GM21423 (cell line): Measurements from ENCODE around the gene BCAS3.
"Not testable (repeated sequence)": the region's sequence is repeated elsewhere in the genome, so short reads cannot be mapped to it uniquely, and the experiment has no call there.

Source experiments
- ATAC-seq: cut with Tn5 transposase; IDR thresholded peaks from one replicate; pipeline ENCODE4 v1.9.1; 2021; ENCODE audit warnings: mild to moderate bottlenecking, moderate library complexity; ENCODE audit not compliant: unreplicated experiment

BCAS3 gene

GRCh38 chr17:60989379-60989778, 311.7 kb downstream of the BCAS3 start:
- ATAC-seq = no peak

GRCh38 chr17:60989846-60990245, 312.2 kb downstream of the BCAS3 start:
- no peak for ATAC-seq

GRCh38 chr17:60993497-60993896, 315.8 kb downstream of the BCAS3 start:
- ATAC-seq = no peak

GRCh38 chr17:60995680-60996079, 318.0 kb downstream of the BCAS3 start:
- no peak for ATAC-seq

GRCh38 chr17:61000911-61001310, 323.3 kb downstream of the BCAS3 start:
- no peak for ATAC-seq

GRCh38 chr17:61002316-61002736, 324.7 kb downstream of the BCAS3 start:
- ATAC-seq = no peak

GRCh38 chr17:61005358-61005757, 327.7 kb downstream of the BCAS3 start:
- no peak for ATAC-seq

- ATAC-seq = not testable (repeated sequence)
Observed at GRCh38 chr17:61005958-61006357, 328.3 kb downstream of the BCAS3 start.

- no peak for ATAC-seq
Observed at GRCh38 chr17:61007980-61008379, 330.3 kb downstream of the BCAS3 start.

GRCh38 chr17:61009663-61010062, 332.0 kb downstream of the BCAS3 start:
- ATAC-seq = peak; percentile 59

- ATAC-seq = no peak
Observed at GRCh38 chr17:61010661-61011170, 333.1 kb downstream of the BCAS3 start.

- ATAC-seq = no peak
Observed at GRCh38 chr17:61011251-61011650, 333.6 kb downstream of the BCAS3 start.

GRCh38 chr17:61015966-61016365, 338.3 kb downstream of the BCAS3 start:
- no peak for ATAC-seq

- no peak for ATAC-seq
Observed at GRCh38 chr17:61017317-61018006, 339.8 kb downstream of the BCAS3 start.

GRCh38 chr17:61018938-61019337, 341.3 kb downstream of the BCAS3 start:
- no peak for ATAC-seq

GRCh38 chr17:61023996-61024395, 346.3 kb downstream of the BCAS3 start:
- no peak for ATAC-seq

GRCh38 chr17:61026818-61027217, 349.2 kb downstream of the BCAS3 start:
- ATAC-seq = no peak

GRCh38 chr17:61029181-61029580, 351.5 kb downstream of the BCAS3 start:
- ATAC-seq = no peak

GRCh38 chr17:61040666-61041065, 363.0 kb downstream of the BCAS3 start:
- no peak for ATAC-seq

GRCh38 chr17:61042348-61042747, 364.7 kb downstream of the BCAS3 start:
- not testable (repeated sequence) for ATAC-seq

GRCh38 chr17:61047515-61047914, 369.9 kb downstream of the BCAS3 start:
- ATAC-seq = no peak

- ATAC-seq = no peak
Observed at GRCh38 chr17:61048376-61049106, 370.9 kb downstream of the BCAS3 start.
